H1 (cell line): ENCODE measurements around the gene IL17RE. TPM values are rescaled to one million over a fixed set of nuclear protein-coding genes. Genes with fewer than 3 reads are reported as not detected.

Experiments
- CTCF ChIA-PET: fragments of 300-600 bp; sonication (Branson Sonifier 250); formaldehyde crosslinking; loops from one replicate; lab custom pipeline; 2021; ENCODE audit not compliant: partially characterized antibody; lab: Charles Lee
- POLR2A ChIA-PET: fragments of 300-600 bp; sonication (Branson Sonifier 250); formaldehyde crosslinking; loops from one replicate; lab custom pipeline; 2021; ENCODE audit warnings: inconsistent platforms; ENCODE audit not compliant: partially characterized antibody; lab: Charles Lee
- DNase-seq, 2 experiments: peaks; one replicate each; pipeline versions ENCODE4 v3.0.0 to v3.0.0-alpha.2; 2010 to 2022; ENCODE audit warnings: low spot score in 2 of 2, low read depth in 1 of 2, mixed read lengths in 1 of 2
- FAIRE-seq: peaks from 2 replicates; lab custom pipeline; 2011; peaks lifted over from hg19 to GRCh38; lab: Jason Lieb, UNC
- H2AFZ ChIP-seq: 2 replicates; pipeline ENCODE4 v1.8.1; 2012; ENCODE audit warnings: low read length, inconsistent platforms
- H2AK5ac ChIP-seq: 2 replicates; pipeline ENCODE4 v1.6.1; 2013; ENCODE audit warnings: low read depth, low read length
- H2BK120ac ChIP-seq: replicated peaks from 2 replicates; pipeline ENCODE3; 2013; ENCODE audit warnings: low read depth, low read length, inconsistent platforms
- H2BK12ac ChIP-seq: 2 replicates; pipeline ENCODE4 v1.6.1; 2013; ENCODE audit warnings: low read depth, low read length
- H2BK15ac ChIP-seq: 2 replicates; pipeline ENCODE4 v1.6.1; 2013; ENCODE audit warnings: low read length
- H2BK20ac ChIP-seq: 2 replicates; pipeline ENCODE4 v1.6.1; 2013; ENCODE audit warnings: low read length
- H2BK5ac ChIP-seq: 2 replicates; pipeline ENCODE4 v1.6.1; 2013; ENCODE audit warnings: low read depth, low read length
- H3K14ac ChIP-seq: 2 replicates; pipeline ENCODE4 v1.6.1; 2013; ENCODE audit warnings: inconsistent platforms; ENCODE audit not compliant: insufficient read length
- H3K18ac ChIP-seq: 2 replicates; pipeline ENCODE4 v1.6.1; 2013; ENCODE audit warnings: low read length; ENCODE audit errors: extremely low read depth
- H3K23ac ChIP-seq: 2 replicates; pipeline ENCODE4 v1.6.1; 2013; ENCODE audit warnings: inconsistent platforms; ENCODE audit not compliant: insufficient read length
- H3K23me2 ChIP-seq: 2 replicates; pipeline ENCODE4 v1.6.1; 2013; ENCODE audit warnings: low read depth, low read length
- H3K27ac ChIP-seq: 2 replicates; pipeline ENCODE4 v1.6.1; 2011; ENCODE audit warnings: low read depth, low read length, inconsistent platforms
- H3K27me3 ChIP-seq, 4 experiments: replicated peaks in 1 of 4; 1 replicate in 1 of 4; 2 replicates in 3 of 4; pipeline versions ENCODE4 v1.6.1 to v1.8.1; 2011 to 2013; ENCODE audit warnings: low read length in 3 of 4, mild to moderate bottlenecking in 3 of 4, inconsistent platforms in 2 of 4, mixed read lengths in 2 of 4, moderate library complexity in 1 of 4; ENCODE audit not compliant: control insufficient read depth in 3 of 4, insufficient read depth in 3 of 4; ENCODE audit errors: extremely low read depth in 1 of 4
- H3K36me3 ChIP-seq, 4 experiments: 2 replicates each; pipeline versions ENCODE4 v1.6.1 to v1.8.1; 2011 to 2013; ENCODE audit warnings: mild to moderate bottlenecking in 4 of 4, low read length in 3 of 4, moderate library complexity in 2 of 4, control low read depth in 1 of 4, inconsistent platforms in 1 of 4; ENCODE audit not compliant: insufficient read depth in 4 of 4, control insufficient read depth in 2 of 4
- H3K4ac ChIP-seq: replicated peaks from 2 replicates; pipeline ENCODE3; 2013; ENCODE audit warnings: low read length, low read depth, mixed read lengths, inconsistent platforms; ENCODE audit not compliant: insufficient read length
- H3K4me1 ChIP-seq, 4 experiments: replicated peaks in 1 of 4; 1 replicate in 1 of 4; 2 replicates in 3 of 4; pipeline versions ENCODE4 v1.6.1 to v1.8.1; 2011 to 2013; ENCODE audit warnings: low read length in 3 of 4, inconsistent platforms in 2 of 4, mixed read lengths in 1 of 4; ENCODE audit not compliant: insufficient read depth in 4 of 4, control insufficient read depth in 3 of 4
- H3K4me2 ChIP-seq, 2 experiments: 2 replicates each; pipeline versions ENCODE4 v1.6.1 to v1.8.1; 2011 to 2013; ENCODE audit warnings: low read depth in 2 of 2, low read length in 2 of 2, control low read depth in 1 of 2, inconsistent platforms in 1 of 2, mild to moderate bottlenecking in 1 of 2; ENCODE audit not compliant: insufficient read depth in 1 of 2
- H3K4me3 ChIP-seq, 4 experiments: fragments of 200-600, 300-600 bp in 1 of 4; sonication (generic), shearing (Covaris generic), sonication (Bioruptor Twin) in 1 of 4; 2 replicates each; pipeline versions ENCODE4 v1.5.1 to v1.8.1; 2011 to 2016; ENCODE audit warnings: low read length in 4 of 4, low read depth in 3 of 4, control low read depth in 2 of 4, inconsistent platforms in 2 of 4, mild to moderate bottlenecking in 2 of 4, mixed read lengths in 1 of 4, moderate library complexity in 1 of 4; ENCODE audit not compliant: insufficient read depth in 2 of 4; ENCODE audit errors: extremely low read depth in 1 of 4
- H3K56ac ChIP-seq: replicated peaks from 2 replicates; pipeline ENCODE3; 2013; ENCODE audit warnings: low read depth, mild to moderate bottlenecking, mixed read lengths, low read length, inconsistent platforms; ENCODE audit not compliant: insufficient read length
- H3K79me1 ChIP-seq: 2 replicates; pipeline ENCODE4 v1.6.1; 2013; ENCODE audit warnings: low read depth, low read length, control low read depth
- H3K79me2 ChIP-seq, 2 experiments: 2 replicates each; pipeline versions ENCODE4 v1.6.1 to v1.8.1; 2012 to 2013; ENCODE audit warnings: low read length in 2 of 2, mild to moderate bottlenecking in 2 of 2, inconsistent platforms in 1 of 2; ENCODE audit not compliant: insufficient read depth in 2 of 2, control insufficient read depth in 1 of 2
- H3K9ac ChIP-seq, 4 experiments: replicated peaks in 1 of 4; 1 replicate in 1 of 4; 2 replicates in 3 of 4; pipeline versions ENCODE4 v1.6.1 to v1.8.1; 2011 to 2013; ENCODE audit warnings: low read depth in 3 of 4, low read length in 3 of 4, control low read depth in 2 of 4, mild to moderate bottlenecking in 2 of 4, moderate library complexity in 2 of 4, inconsistent platforms in 1 of 4; ENCODE audit errors: extremely low read depth in 1 of 4
- H3K9me3 ChIP-seq, 2 experiments: 2 replicates each; pipeline versions ENCODE4 v1.6.1 to v1.8.1; 2012 to 2013; ENCODE audit warnings: mild to moderate bottlenecking in 2 of 2, moderate library complexity in 2 of 2, control low read depth in 1 of 2, inconsistent platforms in 1 of 2, low read depth in 1 of 2, low read length in 1 of 2, mixed read lengths in 1 of 2; ENCODE audit not compliant: insufficient read depth in 2 of 2
- H4K20me1 ChIP-seq, 2 experiments: replicated peaks in 1 of 2; 2 replicates each; pipeline versions ENCODE3 to v1.8.1; 2011 to 2013; ENCODE audit warnings: inconsistent platforms in 2 of 2, low read length in 2 of 2, mild to moderate bottlenecking in 1 of 2; ENCODE audit not compliant: insufficient read depth in 2 of 2, control insufficient read depth in 1 of 2
- H4K5ac ChIP-seq: 2 replicates; pipeline ENCODE4 v1.6.1; 2013; ENCODE audit warnings: low read length, low read depth, mixed read lengths, inconsistent platforms; ENCODE audit not compliant: insufficient read length
- H4K8ac ChIP-seq: 2 replicates; pipeline ENCODE4 v1.8.0; 2013; ENCODE audit warnings: mild to moderate bottlenecking, moderate library complexity, low read length, inconsistent platforms; ENCODE audit not compliant: insufficient read depth; ENCODE audit errors: extremely low read depth
- H4K91ac ChIP-seq: replicated peaks from 2 replicates; pipeline ENCODE3; 2013; ENCODE audit warnings: low read length, mixed read lengths, inconsistent platforms; ENCODE audit not compliant: insufficient read length
- ATF3 ChIP-seq: IDR thresholded peaks from 2 replicates; pipeline ENCODE4 v1.6.1; 2011; ENCODE audit warnings: low read depth, mild to moderate bottlenecking, low read length; ENCODE audit not compliant: insufficient read depth
- CHD2 ChIP-seq: IDR thresholded peaks from 2 replicates; pipeline ENCODE4 v1.6.1; 2012; ENCODE audit warnings: low read length, improper control_type of control experiment
- E2F6 ChIP-seq: IDR thresholded peaks from 2 replicates; pipeline ENCODE4 v1.6.1; 2012; ENCODE audit warnings: inconsistent platforms
- EP300 ChIP-seq, 2 experiments: IDR thresholded peaks; 1 replicate in 1 of 2; 2 replicates in 1 of 2; pipeline ENCODE4 v1.6.1; 2011 to 2012; ENCODE audit warnings: low read depth in 2 of 2, low read length in 2 of 2, mild to moderate bottlenecking in 2 of 2, borderline replicate concordance in 1 of 2, inconsistent platforms in 1 of 2, moderate library complexity in 1 of 2
- JUN ChIP-seq: IDR thresholded peaks from 2 replicates; pipeline ENCODE4 v1.6.1; 2011; ENCODE audit warnings: low read depth, mild to moderate bottlenecking, improper control_type of control experiment, low read length
- JUND ChIP-seq: IDR thresholded peaks from 2 replicates; pipeline ENCODE4 v1.6.1; 2011; ENCODE audit warnings: mild to moderate bottlenecking, improper control_type of control experiment, low read length
- KDM1A ChIP-seq: fragments of 200-600, 300-600 bp; sonication (generic); IDR thresholded peaks from 2 replicates; pipeline ENCODE4 v1.7.1; 2016; ENCODE audit warnings: mild to moderate bottlenecking, low read length, borderline replicate concordance
- KDM4A ChIP-seq: IDR thresholded peaks from one replicate; pipeline ENCODE4 v1.7.1; 2012; ENCODE audit warnings: low read depth, mild to moderate bottlenecking, moderate library complexity, low read length, inconsistent platforms; ENCODE audit not compliant: severe bottlenecking
- PHF8 ChIP-seq: fragments of 200-600 bp; sonication (generic); conservative IDR thresholded peaks from 2 replicates; pipeline ENCODE4 v1.7.1; 2012; ENCODE audit warnings: low read depth, mild to moderate bottlenecking, inconsistent platforms, low read length, moderate library complexity
- SP2 ChIP-seq: IDR thresholded peaks from 2 replicates; pipeline ENCODE4 v1.6.1; 2012; ENCODE audit warnings: mild to moderate bottlenecking, low read length, inconsistent platforms
- SP4 ChIP-seq: IDR thresholded peaks from 2 replicates; pipeline ENCODE4 v1.6.1; 2012; ENCODE audit warnings: low read length, inconsistent platforms
- YY1 ChIP-seq: IDR thresholded peaks from 2 replicates; pipeline ENCODE4 v1.6.1; 2011; ENCODE audit warnings: low read depth, mild to moderate bottlenecking, low read length
- WGBS, 2 experiments: shearing (Covaris generic) in 1 of 2; methylation state at CpG; one replicate each; pipeline versions ENCODE4 v1.1.6 to v1.1.7; 2013 to 2015; ENCODE audit warnings: low lambda C conversion rate in 2 of 2, mixed read lengths in 2 of 2, inconsistent platforms in 1 of 2, low coverage in 1 of 2, missing lambda C conversion rate in 1 of 2; ENCODE audit not compliant: insufficient replicate concordance in 2 of 2, insufficient coverage in 1 of 2, insufficient read length in 1 of 2; ENCODE audit errors: extremely low coverage in 1 of 2, missing lambda C conversion rate in 1 of 2; 5-methylcytosine and 5-hydroxymethylcytosine counted together
- polyA plus RNA-seq, 7 experiments: library from polyadenylated mRNA; depleted of rRNA in 3 of 7; stranded (reverse) in 5 of 7; unstranded in 2 of 7; fragments of >200 nt in 5 of 7; fragments of 200-250 nt in 2 of 7; gene quantifications; 1 replicate in 5 of 7; 2 replicates in 1 of 7; 4 replicates in 1 of 7; pipeline versions ENCODE4 v1.2.1 to v1.2.3, GENCODE V29; 2011 to 2013; ENCODE audit warnings: missing spikeins in 2 of 7, mixed read lengths in 2 of 7
- total RNA-seq: library from RNA; stranded (reverse); fragmentation: NEBNext Ultra II Directional; extraction: Animal tissue kit (Norgen Biotek cat#: 25700); gene quantifications from 2 replicates; pipeline ENCODE4 v1.2.1, GENCODE V29; 2021

Gene IL17RE
- total and polyA plus RNA-seq, 2 of the 8 experiments (the other 6 are each of a cell fraction or from before 2014, with no cell fraction given) = 3.4 to 4.9 TPM

GRCh38 chr3:9951126-9951525 lies 48.5 kb downstream of the IL17RE start:
- H3K56ac ChIP-seq = no peak overlapping the region
- H2BK15ac ChIP-seq = no peak overlapping the region
- no peak overlapping the region for H3K27ac ChIP-seq
- H2BK120ac ChIP-seq = no peak overlapping the region
- H3K4ac ChIP-seq = no peak overlapping the region
- H3K36me3 ChIP-seq = peaks cover 0 to 3% (median under 1%) of the 10 kb centered on the region in 4 experiments; a peak in 4 of 8 replicates
- H4K91ac ChIP-seq = no peak overlapping the region
- no peak overlapping the region for H3K18ac ChIP-seq
- H3K4me1 ChIP-seq = peaks cover 11 to 25% (median 20%) of the 10 kb centered on the region in 4 experiments
- H4K20me1 ChIP-seq = peaks cover 0 to 2% of the 10 kb centered on the region in 2 experiments
- no peak overlapping the region for H4K5ac ChIP-seq
- H3K9ac ChIP-seq = no peak overlapping the region
- peaks cover 0 to 10% (median under 1%) of the 10 kb centered on the region in 4 experiments; a peak in 3 of 7 replicates for H3K27me3 ChIP-seq
- FAIRE-seq (no peak), DNase-seq (no peak)
- H2AFZ ChIP-seq = no peak overlapping the region
- H2BK5ac ChIP-seq = no peak overlapping the region
- WGBS, 2 experiments = 73% methylated on average over 7 of the region's 7 CpGs; no CpG with 5 or more reads in 1 of the 2 experiments
- no peak overlapping the region for H3K14ac ChIP-seq
- no peak overlapping the region for H3K23ac ChIP-seq
- POLR2A ChIA-PET = interaction anchor here (0.8 to 2.3 kb wide), 9 partner anchors 19 to 117 kb away, joined by 3 to 7 read pairs (median 3); partner anchors contain the start of gene EMC3
- no peak overlapping the region for H2BK20ac ChIP-seq
- H4K8ac ChIP-seq = no peak overlapping the region
- H3K79me1 ChIP-seq = no peaks in the 10 kb centered on the region
- no peak overlapping the region for H2BK12ac ChIP-seq
- no peaks in the 10 kb centered on the region; a peak in 1 of 4 replicates for H3K79me2 ChIP-seq
- no peak overlapping the region for H2AK5ac ChIP-seq
- peak overlapping the region; percentile 69 to 86; a peak in 3 of 4 replicates for H3K4me2 ChIP-seq
- peaks cover 19% of the 10 kb centered on the region; the same call in 1 of the 2 replicates for H3K23me2 ChIP-seq
- CTCF ChIA-PET = interaction anchor here (0.9 to 5.6 kb wide), 5 partner anchors 13 to 102 kb away, joined by 3 to 41 read pairs (median 6); partner anchors contain the start of gene CRELD1
- no peaks in the 10 kb centered on the region for H3K9me3 ChIP-seq
- H3K4me3 ChIP-seq = peak overlapping the region; percentile 69 to 91 (median 80); a peak in 7 of 8 replicates
- no peak for TF ChIP-seq ATF3
- TF ChIP-seq SP4 = no peak
- TF ChIP-seq EP300 (IDR thresholded peaks at IDR 0.05; ENCODE audit: borderline replicate concordance in 1 of 2, low read depth in 2 of 2, low read length in 2 of 2) = no peak
- no peak for TF ChIP-seq SP2
- no peak for TF ChIP-seq E2F6
- TF ChIP-seq KDM4A = no peak
- TF ChIP-seq JUN = no peak
- TF ChIP-seq CHD2 = no peak
- no peak for TF ChIP-seq YY1
- no peak for TF ChIP-seq JUND
- no peak for TF ChIP-seq PHF8
- no peak for TF ChIP-seq KDM1A
